HG02763 (cell line): ENCODE data around the gene FAM53A.
"Not testable (repeated sequence)": the region's sequence is repeated elsewhere in the genome, so short reads cannot be mapped to it uniquely, and the experiment has no call there.

Experiments used
- ATAC-seq: cut with Tn5 transposase; IDR thresholded peaks from one replicate; pipeline ENCODE4 v1.9.1; 2021; ENCODE audit warnings: mild to moderate bottlenecking, moderate library complexity; ENCODE audit not compliant: unreplicated experiment

FAM53A gene

DNA sequence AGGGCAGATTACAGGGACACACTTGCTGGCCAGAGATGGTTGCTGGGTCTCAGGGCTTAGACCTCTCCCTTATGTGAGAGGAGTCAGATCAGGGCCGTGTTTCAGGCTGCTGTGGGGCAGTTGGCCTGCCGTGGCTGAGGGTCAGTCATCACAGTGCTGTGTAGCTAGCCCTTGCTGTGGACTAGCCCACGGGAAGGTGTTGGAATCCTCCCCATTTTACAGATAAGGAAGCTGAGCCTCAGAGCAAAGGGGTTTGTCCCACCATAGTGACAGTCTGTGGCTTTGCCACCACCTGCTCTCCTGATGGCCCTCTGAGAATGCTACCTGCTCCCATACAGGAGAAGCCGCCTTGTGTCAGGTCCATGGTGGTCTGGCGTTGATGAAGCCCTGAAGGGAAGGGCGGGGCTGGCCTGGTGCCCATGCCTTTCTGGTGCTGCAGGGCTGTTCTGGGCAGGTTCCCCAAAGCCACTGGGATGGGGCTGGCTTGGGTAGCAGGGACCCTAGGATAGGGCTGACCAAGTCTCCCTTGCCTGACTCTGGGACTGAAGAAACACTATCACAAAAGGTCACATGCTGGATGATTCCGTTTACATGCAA is 2.4 kb upstream of the FAM53A start:
- ATAC-seq = no peak

DNA sequence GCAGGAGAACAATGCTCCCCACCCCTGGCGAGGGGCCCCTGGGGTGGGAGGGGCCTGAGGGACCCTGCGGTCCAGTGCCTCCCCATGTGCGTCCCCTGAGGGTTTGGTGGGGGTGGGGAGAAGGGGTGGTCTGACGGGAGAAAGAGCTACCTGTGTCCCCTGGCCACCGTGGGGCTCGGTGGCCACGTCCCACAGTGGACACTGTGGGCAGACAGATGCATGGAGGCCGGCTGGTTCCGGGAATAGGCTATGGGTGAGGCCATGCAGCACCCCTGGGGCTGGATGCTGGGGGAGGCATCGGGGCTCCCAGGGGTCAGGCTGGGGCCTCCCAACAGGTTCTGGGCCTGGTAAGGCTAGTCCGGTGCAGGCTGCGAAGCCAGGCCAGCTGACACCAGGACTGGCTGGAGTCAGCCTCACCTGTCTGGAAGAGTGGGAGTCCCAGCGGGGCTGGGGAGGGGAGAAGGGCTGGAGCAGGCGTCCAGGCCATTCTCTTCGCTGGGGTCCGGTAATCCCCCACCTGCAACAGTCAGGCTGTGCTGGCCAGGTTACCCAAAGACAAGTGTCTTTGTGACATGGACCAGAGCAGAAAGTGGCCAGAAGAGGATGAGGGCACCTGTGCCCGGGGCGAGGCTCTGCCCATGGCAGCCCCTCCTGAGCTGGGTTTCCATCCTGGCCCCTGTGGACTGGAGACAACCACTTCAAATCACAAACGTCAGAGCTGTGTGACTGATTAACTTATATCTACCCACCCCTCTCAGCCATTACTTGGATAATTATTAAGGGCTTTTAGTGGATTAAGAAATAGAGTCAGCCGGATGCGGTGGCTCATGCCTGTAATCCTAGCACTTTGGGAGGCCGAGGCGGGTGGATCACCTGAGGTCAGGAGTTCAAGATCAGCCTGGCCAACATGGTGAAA is 1.4 kb upstream of the FAM53A start:
- no peak for ATAC-seq

DNA sequence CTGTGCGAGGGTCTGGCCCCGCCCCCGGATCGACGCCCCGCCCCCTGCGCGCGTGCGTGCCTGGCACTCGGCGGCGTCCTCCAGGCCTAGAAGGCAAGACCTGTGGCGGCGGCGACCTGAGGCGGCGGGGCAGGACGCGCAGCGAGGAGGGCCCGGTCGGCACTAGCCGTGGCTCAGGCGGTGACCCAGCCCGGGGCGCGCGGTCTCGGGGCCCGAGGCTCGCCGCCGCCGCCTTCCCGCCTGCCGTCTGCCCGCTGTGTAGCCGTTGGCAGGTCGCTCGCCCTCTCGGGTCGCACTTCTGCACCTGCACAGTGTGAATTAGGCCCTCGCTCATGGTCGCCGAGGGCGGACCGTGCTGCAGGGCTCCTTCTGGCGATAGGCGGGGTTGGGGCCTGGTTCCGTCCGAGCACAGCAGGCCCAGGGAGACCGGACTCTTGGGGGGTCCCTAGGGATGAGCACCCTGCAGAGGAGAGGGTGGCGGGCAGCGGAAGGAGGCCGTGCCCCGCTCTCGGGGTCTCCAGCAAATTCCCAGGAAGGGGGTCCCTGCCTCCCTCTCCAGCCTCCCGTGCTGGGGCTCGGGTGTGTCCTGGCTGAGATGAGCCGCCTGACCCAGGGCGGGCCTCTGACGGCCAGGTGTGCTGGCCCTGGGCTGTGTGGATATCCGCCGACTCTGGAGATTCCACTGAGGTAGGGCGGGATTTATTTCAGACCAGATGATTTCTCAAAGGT is 557 bp upstream of the FAM53A start:
- ATAC-seq = no peak

DNA sequence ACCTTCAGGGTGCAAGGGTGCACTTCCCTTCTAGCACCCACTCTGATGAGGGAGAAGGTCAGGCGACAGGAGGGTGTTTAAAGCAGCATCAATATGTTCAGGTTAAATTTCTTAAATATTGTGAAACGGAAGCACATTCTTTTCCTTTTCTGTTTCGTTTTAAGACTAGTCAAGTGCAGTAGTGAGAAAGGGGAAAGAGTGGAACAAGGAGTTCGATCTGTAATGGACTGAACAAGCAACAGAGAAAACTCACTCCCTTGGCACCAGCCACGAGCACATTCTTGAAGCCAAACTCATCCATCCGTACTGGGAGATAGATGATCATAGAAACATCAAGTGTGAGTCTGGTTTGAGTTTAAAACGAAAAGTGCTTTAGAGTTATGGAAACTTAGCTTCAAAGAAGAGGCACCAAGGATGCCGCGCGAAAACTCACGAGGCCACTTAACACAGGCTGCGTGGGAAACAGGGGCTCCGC is 815 bp downstream of the FAM53A start:
- no peak for ATAC-seq

DNA sequence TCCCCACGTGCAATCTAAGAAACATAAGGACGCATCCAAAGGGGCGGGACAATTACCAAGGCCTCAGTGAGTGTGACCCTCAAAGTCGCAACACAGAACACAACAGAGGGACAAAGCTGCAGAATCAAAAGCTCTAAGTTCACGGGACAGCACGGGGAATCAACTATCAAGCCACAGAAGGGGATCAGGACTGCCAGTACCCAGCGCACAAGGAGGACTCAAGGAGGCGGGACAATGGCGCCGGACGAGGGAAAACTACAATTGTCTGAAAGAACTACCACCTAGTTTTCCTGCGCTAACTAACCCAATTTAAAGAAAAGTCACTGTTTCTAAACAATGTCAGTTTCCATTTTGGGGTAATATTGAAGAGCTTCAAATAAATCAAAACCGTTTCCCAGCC is 1.3 kb downstream of the FAM53A start:
- ATAC-seq = no peak

DNA sequence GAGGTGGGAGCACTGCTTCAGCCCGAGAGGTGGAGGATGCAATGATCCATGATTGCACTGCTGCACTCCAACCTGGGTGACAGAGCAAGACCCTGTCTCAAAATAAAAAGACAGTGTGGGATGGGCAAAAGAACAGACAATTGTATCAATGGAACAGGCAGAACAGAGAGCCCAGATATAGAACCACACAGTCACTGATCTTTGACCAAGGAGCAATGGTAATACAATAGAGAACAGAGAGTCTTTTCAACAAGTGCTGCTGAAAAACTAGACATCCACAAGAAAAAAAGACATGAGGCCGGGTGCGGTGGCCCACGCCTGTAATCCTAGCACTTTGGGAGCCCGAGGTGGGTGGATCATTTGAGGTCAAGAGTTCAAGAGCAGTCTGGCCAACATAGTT is 5.9 kb downstream of the FAM53A start:
- no peak for ATAC-seq

DNA sequence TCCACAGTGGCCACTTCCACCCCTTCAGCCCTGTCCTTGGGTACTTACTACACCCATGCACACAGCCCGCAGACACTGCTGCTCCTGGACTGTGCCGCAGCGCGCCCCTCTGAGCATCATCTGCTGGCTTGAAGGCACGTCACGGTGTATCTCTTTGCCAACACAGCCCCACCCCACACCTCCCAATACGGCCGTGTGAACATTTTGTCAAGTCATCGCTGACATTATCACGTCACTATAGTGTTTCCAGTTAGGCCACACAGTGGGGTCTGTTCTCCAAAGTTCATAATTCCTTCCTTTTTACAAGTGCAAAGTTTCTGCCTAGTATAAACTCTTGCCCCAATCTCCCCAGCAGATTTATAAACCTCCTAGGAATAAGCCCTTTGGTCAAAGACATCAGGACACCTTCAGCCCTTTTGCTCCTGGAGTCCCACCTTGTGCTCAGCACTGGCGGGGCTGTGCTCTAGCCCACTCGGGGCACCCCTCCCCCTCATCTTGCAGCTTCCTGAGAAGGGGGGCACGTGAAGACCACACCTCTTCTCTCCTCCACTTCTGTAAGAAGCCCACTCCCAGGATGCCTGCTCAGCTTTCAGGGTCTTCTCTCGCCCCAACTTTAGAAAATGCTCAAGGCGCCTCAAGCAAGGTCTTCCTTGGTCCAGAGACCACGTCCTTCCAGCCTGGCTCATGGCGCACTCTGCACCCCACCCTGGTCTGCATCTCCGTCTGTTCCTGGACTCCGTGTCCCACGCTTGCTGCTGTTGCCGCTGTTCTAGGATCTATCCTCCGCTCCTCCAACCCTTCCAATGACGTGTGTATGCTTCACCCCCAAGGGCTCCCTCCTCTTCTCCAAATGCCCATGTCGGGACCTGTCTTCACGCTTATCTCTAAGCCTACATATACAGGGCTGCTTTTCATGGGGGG is 7.2 kb downstream of the FAM53A start:
- ATAC-seq = no peak

DNA sequence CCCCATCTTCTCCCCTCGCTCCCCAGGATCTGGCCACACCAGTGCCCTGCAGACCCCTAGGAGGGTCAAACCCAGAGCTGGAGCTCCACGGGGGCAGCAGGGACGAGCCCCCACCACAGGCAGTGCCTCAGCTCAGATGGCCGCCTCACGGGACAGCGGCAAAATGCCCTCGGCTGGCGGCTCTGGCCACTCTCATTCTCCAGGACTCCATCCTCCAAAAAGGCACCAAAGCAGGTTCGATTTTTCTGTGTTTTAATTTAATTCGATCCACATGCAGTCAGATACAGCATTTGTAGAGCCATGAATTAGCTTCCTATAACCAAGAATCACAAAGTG is 8.3 kb downstream of the FAM53A start:
- ATAC-seq = no peak

DNA sequence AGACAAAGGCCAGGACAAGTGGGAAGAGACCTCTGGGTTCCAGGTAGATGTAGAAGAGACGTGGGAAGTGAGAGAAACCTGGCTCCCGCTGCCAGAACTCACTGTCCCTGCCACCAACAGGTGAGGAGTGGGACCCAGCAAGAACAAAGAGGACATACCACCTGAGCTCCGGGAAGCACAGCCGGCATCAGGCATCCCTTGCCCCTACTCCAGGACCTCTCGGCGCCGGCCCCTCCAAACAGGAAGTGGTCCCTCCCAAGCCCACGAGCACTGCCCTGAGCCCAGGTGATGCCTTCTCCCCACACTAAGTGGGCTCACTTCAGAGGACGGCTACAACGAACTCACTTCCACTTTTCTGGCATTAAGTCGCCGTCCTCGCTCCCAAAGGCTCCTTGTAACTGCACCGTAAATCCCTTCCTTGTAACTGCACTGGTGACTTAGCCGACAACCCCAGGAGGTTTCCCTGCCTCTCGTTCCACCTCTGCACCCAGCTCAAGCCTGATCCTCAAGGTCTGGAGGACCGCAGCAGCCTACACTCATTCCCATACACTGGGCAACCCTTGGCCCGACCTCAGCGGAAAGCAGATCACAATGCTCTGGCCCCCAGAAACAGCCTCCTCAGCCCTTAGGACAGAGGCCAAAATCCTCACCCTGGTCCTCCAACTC is 8.8 kb downstream of the FAM53A start:
- no peak for ATAC-seq

DNA sequence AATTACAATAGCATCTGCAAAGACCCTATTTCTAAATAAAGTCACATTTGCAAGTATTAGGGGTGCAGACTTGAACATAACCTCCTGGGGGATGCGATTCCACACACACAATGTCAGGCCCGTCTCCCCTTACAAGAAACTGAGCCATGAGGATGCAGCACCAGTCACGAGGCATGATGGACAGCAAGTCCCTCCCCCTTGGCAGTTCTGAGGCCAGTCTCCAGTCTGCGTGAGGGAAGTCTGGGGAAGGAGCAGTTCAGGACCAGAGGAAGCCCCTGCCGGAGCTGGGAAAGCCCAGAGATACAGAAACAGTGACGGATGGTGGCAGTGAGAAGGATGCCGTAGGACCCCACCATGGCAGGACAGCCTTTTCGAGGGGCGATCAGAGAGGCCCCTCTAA is 9.4 kb downstream of the FAM53A start:
- ATAC-seq = no peak

DNA sequence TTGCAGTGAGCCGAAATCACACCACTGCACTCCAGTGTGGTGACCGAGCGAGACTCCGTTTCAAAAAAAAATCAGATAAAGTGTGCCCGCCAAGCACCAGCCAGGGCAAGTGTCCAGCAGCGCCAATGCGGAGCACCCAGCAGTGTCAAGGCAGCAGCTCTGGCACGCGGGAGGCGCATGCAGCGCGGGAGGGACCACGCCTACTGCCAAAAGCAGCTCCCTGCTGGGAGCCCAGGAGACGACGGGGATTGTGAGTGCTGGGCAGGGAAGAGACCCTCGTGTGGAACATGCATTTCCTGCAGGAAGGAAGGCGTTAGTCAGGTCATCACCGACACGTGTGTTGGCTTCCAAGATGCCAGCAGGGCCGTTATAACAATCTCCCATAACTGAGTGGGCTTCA is 10.4 kb downstream of the FAM53A start:
- no peak for ATAC-seq

DNA sequence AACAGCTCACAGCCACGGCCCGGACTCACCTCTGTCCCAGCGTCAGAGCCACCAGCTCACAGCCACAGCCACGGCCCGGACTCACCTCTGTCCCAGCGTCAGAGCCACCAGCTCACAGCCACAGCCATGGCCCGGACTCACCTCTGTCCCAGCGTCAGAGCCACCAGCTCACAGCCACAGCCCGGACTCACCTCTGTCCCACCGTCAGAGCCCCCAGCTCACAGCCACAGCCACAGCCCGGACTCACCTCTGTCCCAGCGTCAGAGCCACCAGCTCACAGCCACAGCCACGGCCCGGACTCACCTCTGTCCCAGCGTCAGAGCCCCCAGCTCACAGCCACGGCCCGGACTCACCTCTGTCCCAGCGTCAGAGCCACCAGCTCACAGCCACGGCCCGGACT is 13.1 kb downstream of the FAM53A start:
- not testable (repeated sequence) for ATAC-seq

DNA sequence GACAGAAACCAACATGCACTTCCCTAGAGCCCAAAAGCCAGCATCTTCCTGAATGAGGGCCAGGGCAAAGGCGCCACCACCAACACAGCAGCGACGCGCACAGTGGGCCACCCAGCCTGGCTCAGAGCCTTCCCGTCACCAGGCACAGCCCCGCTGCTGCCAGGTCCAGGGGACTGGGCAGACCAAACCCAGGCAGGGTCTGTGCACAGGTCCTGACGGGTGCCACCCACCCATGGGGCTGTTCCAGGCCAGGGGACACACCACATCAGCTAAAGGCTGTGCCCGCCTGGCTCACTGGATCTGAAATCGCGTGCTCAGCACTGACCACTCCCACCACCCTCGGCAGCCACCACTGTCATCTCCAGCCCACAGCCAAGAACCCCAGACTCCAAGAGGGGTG is 13.8 kb downstream of the FAM53A start:
- no peak for ATAC-seq

DNA sequence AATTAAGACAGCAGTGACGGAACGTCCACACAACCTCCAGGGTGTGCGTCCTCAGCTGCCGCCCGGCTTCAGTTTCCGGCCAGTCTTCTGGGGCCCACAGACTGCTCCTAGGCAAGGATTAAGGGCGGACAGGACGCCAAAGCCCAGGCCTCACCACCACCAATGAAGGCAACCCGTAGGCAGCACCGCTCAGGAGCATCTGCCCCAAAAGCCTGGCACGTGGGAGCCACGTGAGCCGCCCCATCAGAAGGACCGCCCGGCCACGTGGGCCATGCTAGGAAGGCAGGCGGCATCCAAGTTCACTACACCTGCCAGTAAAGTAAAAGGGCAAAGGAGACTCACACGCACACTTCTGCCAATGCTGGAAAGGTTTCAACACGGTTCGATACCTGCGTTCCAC is 14.3 kb downstream of the FAM53A start:
- ATAC-seq = no peak

DNA sequence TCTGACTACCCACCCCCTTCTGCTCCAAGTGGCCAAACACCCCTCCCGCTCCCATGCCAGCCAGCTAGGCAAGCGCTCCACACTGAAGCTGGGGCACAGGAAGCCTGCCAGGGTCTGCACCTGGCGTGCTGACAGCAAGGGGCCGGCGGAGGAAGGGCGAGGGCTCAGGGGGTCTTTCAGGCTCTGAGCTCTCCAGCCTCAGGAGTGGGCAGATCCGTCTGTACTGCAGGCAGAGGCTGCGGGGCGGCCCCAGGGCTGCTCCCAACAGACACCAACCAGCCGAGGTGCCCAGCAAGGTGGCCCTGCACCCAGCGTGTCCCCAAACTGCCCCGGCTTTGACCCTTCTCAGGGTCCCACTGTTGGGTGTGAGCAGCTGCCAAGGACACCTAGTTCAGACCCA is 14.8 kb downstream of the FAM53A start:
- no peak for ATAC-seq

DNA sequence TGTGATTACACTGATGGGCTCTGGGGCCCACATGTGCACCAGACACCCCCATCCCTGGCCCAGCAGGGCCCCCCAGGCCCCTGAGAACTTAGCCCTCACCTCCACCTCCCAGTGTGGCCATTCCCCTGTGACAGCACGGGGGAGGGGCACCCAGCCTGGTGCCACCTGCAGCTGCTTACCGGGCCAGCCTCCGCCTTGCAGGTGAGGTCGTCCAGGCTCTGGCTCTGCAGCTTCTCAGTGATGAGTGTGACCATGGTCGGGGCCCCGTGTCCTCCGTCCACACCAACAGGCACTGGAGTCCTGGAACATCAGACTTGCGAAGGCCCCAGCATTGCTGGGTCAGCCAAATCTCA is 15.6 kb downstream of the FAM53A start:
- ATAC-seq = no peak

DNA sequence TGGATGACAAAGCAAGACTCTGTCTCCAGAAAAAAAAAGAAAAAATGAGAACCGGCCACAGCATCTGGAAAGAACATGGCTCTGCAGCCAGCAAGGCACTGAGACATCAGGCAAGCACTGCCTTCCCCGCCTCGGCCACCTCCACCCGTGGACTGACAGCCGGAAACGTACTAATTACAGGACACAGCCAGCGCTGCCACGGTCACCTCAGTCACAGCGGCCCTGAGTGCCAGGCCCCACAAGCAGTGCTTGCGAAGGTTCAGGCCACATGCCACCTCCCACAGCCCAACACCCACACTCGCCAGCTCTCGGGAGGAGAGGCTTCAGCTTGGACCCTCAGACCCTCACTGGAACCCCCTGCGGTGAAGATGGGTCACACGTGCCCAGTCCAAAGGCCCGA is 16.8 kb downstream of the FAM53A start:
- no peak for ATAC-seq

DNA sequence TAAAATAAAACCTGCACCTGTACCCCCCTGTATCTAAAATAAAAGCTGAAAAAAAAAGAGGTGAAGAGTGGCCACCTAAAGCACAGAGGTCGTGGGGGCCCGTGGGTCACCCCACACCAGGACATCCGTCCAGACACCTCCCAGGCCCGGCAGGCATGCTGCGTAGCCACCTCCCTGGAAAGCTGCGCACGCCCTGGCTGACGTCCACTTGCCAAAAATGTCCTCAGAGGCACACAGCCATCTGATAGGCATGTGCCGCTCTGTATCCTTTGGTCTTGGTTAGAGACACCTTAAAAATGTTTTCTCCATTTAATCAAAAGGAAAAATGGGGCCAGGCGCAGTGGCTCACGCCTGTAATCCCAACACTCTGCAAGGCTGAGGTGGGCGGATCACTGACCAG is 17.7 kb downstream of the FAM53A start:
- ATAC-seq = no peak

DNA sequence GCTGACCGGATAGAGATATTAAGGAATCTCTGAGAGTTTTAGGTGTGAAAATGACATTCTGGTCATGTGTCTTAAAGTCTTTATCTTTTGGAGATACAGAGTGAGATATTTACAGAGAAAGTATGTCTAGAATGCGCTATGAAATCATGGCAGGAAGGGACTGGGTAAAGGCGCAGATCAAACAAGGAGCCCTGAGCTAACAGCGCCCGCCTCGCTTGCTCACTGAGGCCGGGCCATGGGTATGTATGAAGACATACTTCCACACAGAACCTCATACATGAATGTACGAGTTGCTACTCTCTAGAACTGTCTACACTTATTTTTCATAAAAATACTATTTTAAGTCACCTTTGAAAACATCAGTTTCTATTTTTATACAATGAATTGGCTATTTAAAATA is 20.0 kb downstream of the FAM53A start:
- ATAC-seq = no peak

DNA sequence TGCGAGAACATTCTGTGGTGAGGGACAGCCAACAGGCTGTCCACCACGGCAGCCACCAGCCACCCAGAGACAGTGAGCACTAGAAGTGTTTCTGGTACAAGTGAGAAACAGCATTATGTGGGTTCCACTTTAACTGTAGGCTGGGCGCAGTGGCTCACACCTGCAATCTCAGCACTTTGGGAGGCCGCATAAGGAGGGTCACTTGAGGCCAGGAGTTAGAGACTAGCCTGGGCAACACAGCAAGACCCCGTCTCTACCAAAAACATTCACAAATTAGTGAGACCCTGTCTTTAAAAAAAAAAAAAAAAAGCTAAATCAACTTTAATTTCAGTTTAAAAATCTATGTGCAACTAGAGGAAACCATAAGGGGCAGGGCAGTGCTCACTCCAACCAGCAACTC is 20.6 kb downstream of the FAM53A start:
- no peak for ATAC-seq
